PC-9 (cell line): Measurements from ENCODE around the gene CCDC134. TPM values are rescaled to one million over a fixed set of nuclear protein-coding genes. Genes with fewer than 3 reads are reported as not detected.

ENCODE experiments used
- BruUV-seq: library from RNA; stranded (reverse); fragments of 400-500 nt; replicated peaks from 2 replicates; lab custom pipeline; 2021; lab: Mats Ljungman, UMichigan
- CTCF ChIA-PET: fragments of 300-600 bp; sonication (Branson Sonifier 250); formaldehyde crosslinking; loops from one replicate; lab custom pipeline; 2022; ENCODE audit warnings: antibody characterized with exemption; lab: Charles Lee
- POLR2A ChIA-PET: fragments of 300-600 bp; sonication (Branson Sonifier 250); formaldehyde crosslinking; loops from one replicate; lab custom pipeline; 2022; ENCODE audit warnings: antibody characterized with exemption; ENCODE audit not compliant: unreplicated experiment; lab: Charles Lee
- DNase-seq, 2 experiments: peaks; one replicate each; pipeline versions ENCODE4 v3.0.0 to v3.0.0-alpha.2; 2015 to 2022; ENCODE audit warnings: mixed read lengths in 1 of 2
- H2AFZ ChIP-seq: fragments of 200-600 bp; sonication (generic); 2 replicates; pipeline ENCODE4 v1.8.1; 2017; ENCODE audit warnings: antibody characterized with exemption
- H3F3A ChIP-seq: fragments of 200-600 bp; sonication (generic); 2 replicates; pipeline ENCODE4 v1.8.1; 2017; ENCODE audit warnings: antibody characterized with exemption, mild to moderate bottlenecking, low read depth; ENCODE audit not compliant: insufficient read depth
- H3K27ac ChIP-seq: fragments of 200-600 bp; sonication (generic); 2 replicates; pipeline ENCODE4 v1.6.1; 2016; ENCODE audit warnings: mixed run types
- H3K27me3 ChIP-seq: fragments of 200-600 bp; sonication (generic); 2 replicates; pipeline ENCODE4 v1.6.1; 2016; ENCODE audit warnings: low read depth, mixed run types; ENCODE audit not compliant: insufficient read depth
- H3K36me3 ChIP-seq: fragments of 200-600 bp; sonication (generic); 2 replicates; pipeline ENCODE4 v1.6.1; 2016; ENCODE audit warnings: low read depth, mixed run types
- H3K4me1 ChIP-seq: fragments of 200-600 bp; sonication (generic); replicated peaks from 2 replicates; pipeline ENCODE4 v1.6.1; 2016; ENCODE audit warnings: mixed run types; ENCODE audit not compliant: insufficient read depth
- H3K4me2 ChIP-seq: fragments of 200-600 bp; sonication (generic); 2 replicates; pipeline ENCODE4 v1.6.1; 2017; ENCODE audit warnings: mixed run types
- H3K4me3 ChIP-seq: fragments of 200-600 bp; sonication (generic); 2 replicates; pipeline ENCODE4 v1.6.1; 2016; ENCODE audit warnings: mixed run types
- H3K79me2 ChIP-seq: fragments of 200-600 bp; sonication (generic); 2 replicates; pipeline ENCODE4 v1.6.1; 2017; ENCODE audit warnings: low read depth, mixed run types
- H3K9me2 ChIP-seq: fragments of 200-600 bp; sonication (generic); 2 replicates; pipeline ENCODE4 v1.8.1; 2017; ENCODE audit warnings: mild to moderate bottlenecking; ENCODE audit not compliant: insufficient read depth
- H3K9me3 ChIP-seq: fragments of 200-600 bp; sonication (generic); 2 replicates; pipeline ENCODE4 v1.8.1; 2016; ENCODE audit warnings: low read depth; ENCODE audit not compliant: insufficient read depth
- H4K20me1 ChIP-seq: fragments of 200-600 bp; sonication (generic); 2 replicates; pipeline ENCODE4 v1.8.1; 2017; ENCODE audit not compliant: insufficient read depth
- EZH2 ChIP-seq: fragments of 200-600 bp; sonication (generic); IDR thresholded peaks from 2 replicates; pipeline ENCODE4 v1.8.0; 2017; ENCODE audit warnings: antibody characterized with exemption, low read depth
- intact Hi-C: fragments of 100-400 bp; cut with micrococcal nuclease; formaldehyde crosslinking; loops from one replicate; pipeline ENCODE4 v1.10.0; 2022; ENCODE audit not compliant: unreplicated experiment
- total RNA-seq: library from RNA; stranded (reverse); gene quantifications from 2 replicates; pipeline ENCODE4 v1.2.3, GENCODE V29; 2021
- TF ChIP-seq, protein P1 (sequence below): fragments of 200-600 bp; sonication (generic); conservative IDR thresholded peaks from 2 replicates; pipeline ENCODE4 v1.6.1; 2017; ENCODE audit warnings: mixed run types, antibody characterized with exemption, mild to moderate bottlenecking, moderate library complexity

CCDC134 gene
- total RNA-seq, 1 experiment from 2014 or later: 29.0 TPM

DNA sequence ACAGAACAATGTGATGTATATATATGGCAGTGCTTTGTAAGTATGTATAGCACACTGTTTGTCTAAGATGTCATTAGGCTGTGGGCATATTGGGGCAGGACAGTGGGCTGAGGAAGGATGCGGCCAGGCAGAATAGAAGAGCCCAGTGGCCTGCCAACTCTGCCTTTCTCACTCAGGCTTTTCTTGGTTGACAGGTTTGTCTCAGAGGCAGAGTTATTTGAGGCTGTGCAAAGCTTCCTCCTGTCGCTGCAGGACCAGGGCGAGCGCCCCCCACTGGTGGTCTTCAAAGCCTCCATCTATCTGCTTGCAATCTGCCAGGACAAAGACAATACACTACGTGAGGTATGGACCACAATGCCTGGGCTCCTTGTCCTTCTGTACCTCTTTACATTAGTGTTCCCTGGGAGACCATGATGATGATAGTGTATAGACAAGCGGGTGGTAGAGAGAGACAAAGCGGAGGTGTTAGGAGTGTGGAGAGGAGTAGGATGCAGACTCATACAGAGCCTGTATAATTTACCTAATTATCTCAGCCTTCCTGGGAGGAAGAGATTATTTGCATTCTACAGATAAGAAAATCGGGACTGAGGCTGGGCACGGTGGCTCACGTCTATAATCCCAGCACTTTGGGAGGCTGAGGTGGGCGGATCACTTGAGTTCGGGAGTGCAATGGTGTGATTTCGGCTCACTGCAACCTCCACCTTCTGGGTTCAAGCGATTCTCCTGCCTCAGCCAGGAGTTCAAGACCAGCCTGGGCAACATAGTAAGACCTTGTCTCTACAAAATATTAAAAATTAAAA lies 37.3 kb upstream of the CCDC134 start:
- TF ChIP-seq EZH2: no peak
- TF ChIP-seq, protein P1, sequence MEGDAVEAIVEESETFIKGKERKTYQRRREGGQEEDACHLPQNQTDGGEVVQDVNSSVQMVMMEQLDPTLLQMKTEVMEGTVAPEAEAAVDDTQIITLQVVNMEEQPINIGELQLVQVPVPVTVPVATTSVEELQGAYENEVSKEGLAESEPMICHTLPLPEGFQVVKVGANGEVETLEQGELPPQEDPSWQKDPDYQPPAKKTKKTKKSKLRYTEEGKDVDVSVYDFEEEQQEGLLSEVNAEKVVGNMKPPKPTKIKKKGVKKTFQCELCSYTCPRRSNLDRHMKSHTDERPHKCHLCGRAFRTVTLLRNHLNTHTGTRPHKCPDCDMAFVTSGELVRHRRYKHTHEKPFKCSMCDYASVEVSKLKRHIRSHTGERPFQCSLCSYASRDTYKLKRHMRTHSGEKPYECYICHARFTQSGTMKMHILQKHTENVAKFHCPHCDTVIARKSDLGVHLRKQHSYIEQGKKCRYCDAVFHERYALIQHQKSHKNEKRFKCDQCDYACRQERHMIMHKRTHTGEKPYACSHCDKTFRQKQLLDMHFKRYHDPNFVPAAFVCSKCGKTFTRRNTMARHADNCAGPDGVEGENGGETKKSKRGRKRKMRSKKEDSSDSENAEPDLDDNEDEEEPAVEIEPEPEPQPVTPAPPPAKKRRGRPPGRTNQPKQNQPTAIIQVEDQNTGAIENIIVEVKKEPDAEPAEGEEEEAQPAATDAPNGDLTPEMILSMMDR: peak; percentile 68
- no peaks in the 10 kb centered on the region for H3K9me2 ChIP-seq
- no peaks in the 10 kb centered on the region for H3K27me3 ChIP-seq
- H3K79me2 ChIP-seq: no peaks in the 10 kb centered on the region
- no peaks in the 10 kb centered on the region for H4K20me1 ChIP-seq
- H2AFZ ChIP-seq: no peak overlapping the region
- no TSS peak for BruUV-seq
- no peak overlapping the region for H3K4me3 ChIP-seq
- H3K27ac ChIP-seq: no peak overlapping the region
- CTCF ChIA-PET: interaction anchor here (1.0 kb wide), 2 partner anchors 9 to 17 kb away, joined by 3 to 4 read pairs; no protein-coding TSS in a partner anchor
- intact Hi-C loops: no loop called here
- peaks cover 7% of the 10 kb centered on the region; the same call in 1 of the 2 replicates for H3F3A ChIP-seq
- no peaks in the 10 kb centered on the region for H3K36me3 ChIP-seq
- 0 out of 2 replicates have a peak, but pooled peaks cover 8% of the 10 kb centered on the region for H3K4me1 ChIP-seq
- POLR2A ChIA-PET: interaction anchor here (0.6 kb wide), 1 partner anchor 1298 kb away, joined by 4 read pairs; no protein-coding TSS in a partner anchor
- H3K4me2 ChIP-seq: no peak overlapping the region
- no peaks in the 10 kb centered on the region for H3K9me3 ChIP-seq
- peak in 1 of 2 experiments; percentile 14 for DNase-seq

DNA sequence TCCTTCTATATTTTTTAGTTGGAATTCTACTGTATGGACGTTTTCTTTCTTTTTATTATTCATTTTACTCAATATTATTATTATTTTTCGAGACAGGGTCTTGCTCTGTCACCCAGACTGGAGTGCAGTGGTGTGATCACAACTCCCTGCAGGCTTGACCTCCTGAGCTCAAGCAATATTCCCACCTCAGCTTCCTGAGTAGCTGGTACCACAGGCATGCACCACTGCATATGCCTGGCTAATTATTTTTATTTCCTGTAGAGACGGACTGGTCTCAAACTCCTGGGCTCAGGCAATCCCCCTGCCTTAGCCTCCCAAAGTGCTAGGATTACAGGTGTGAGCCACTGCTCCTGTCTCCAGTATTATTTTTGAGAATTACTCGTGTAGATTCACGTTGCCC lies 34.0 kb upstream of the CCDC134 start:
- no peaks in the 10 kb centered on the region for H3K79me2 ChIP-seq
- CTCF ChIA-PET: interaction anchor here (0.6 to 0.7 kb wide), 2 partner anchors 27 to 53 kb away, joined by 3 to 7 read pairs; no protein-coding TSS in a partner anchor
- no peaks in the 10 kb centered on the region for H4K20me1 ChIP-seq
- TF ChIP-seq EZH2: no peak
- TF ChIP-seq, protein P1: no peak
- intact Hi-C loops: no loop called here
- no peaks in the 10 kb centered on the region for H3K36me3 ChIP-seq
- no peaks in the 10 kb centered on the region for H3K9me3 ChIP-seq
- no peak overlapping the region for H3K4me3 ChIP-seq
- no peak overlapping the region for H3K27ac ChIP-seq
- H3K4me2 ChIP-seq: no peak overlapping the region
- H3K27me3 ChIP-seq: no peaks in the 10 kb centered on the region
- H3K4me1 ChIP-seq: peaks cover 26% of the 10 kb centered on the region
- no peaks in the 10 kb centered on the region for H3K9me2 ChIP-seq
- BruUV-seq: no TSS peak
- POLR2A ChIA-PET: no interaction called here
- no peak overlapping the region for H2AFZ ChIP-seq
- no peak for DNase-seq
- peaks cover 22% of the 10 kb centered on the region for H3F3A ChIP-seq

DNA sequence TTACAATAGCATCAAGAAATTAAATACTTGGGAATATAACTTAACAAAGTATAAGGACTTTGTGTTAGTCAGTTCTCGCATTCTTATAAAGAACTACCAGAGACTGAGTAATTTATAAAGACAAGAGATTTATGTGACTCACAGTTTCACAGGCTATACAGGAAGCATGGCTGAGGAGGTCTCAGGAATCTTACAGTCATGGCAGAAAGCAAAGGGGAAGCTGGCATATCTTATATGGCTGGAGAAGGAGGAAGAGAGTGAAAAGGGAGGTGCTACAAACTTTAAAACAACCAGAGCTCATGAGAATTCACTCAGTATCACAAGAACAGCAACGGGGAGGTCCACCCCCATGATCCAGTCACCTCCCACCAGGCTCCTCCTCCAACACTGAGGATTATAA lies 32.0 kb upstream of the CCDC134 start:
- TF ChIP-seq, protein P1: no peak
- no peak for TF ChIP-seq EZH2
- DNase-seq: peak; percentile 11 to 92
- Histone ChIP-seq H2AFZ (0 out of 2 replicates have a peak overlapping the region, but pooled peaks have one; percentile 8), H3K4me1 (peaks cover 45% of the 10 kb centered on the region), H3K4me2 (peak overlapping the region; percentile 1; the same call in 1 of the 2 replicates), H3F3A (peaks cover 39% of the 10 kb centered on the region), H3K36me3 (no peaks in the 10 kb centered on the region), H3K9me3 (no peaks in the 10 kb centered on the region), H3K27me3 (no peaks in the 10 kb centered on the region), H3K4me3 (no peak overlapping the region), H3K9me2 (no peaks in the 10 kb centered on the region), H3K27ac (peak overlapping the region; percentile 68), H3K79me2 (no peaks in the 10 kb centered on the region), H4K20me1 (no peaks in the 10 kb centered on the region)
- ChIA-PET POLR2A (interaction anchor here (0.6 to 0.7 kb wide), 4 partner anchors 27 to 140 kb away, joined by 3 to 9 read pairs (median 3); partner anchors contain the start of gene CCDC134), CTCF (interaction anchor here (0.6 to 1.5 kb wide), 5 partner anchors 22 to 172 kb away, joined by 3 to 10 read pairs (median 4); no protein-coding TSS in a partner anchor)
- intact Hi-C loops: no loop called here
- BruUV-seq: no TSS peak
